Measurements from ENCODE around the gene CLEC16A. TPM values are rescaled to one million over a fixed set of nuclear protein-coding genes. Genes with fewer than 3 reads are reported as not detected.
"Not testable (repeated sequence)": the region's sequence is repeated elsewhere in the genome, so short reads cannot be mapped to it uniquely, and the experiment has no call there.

The CLEC16A gene
- total and polyA plus RNA-seq, 5 donors from 2014 or later, result 11.8 to 38.9 (median 12.3) TPM

DNA sequence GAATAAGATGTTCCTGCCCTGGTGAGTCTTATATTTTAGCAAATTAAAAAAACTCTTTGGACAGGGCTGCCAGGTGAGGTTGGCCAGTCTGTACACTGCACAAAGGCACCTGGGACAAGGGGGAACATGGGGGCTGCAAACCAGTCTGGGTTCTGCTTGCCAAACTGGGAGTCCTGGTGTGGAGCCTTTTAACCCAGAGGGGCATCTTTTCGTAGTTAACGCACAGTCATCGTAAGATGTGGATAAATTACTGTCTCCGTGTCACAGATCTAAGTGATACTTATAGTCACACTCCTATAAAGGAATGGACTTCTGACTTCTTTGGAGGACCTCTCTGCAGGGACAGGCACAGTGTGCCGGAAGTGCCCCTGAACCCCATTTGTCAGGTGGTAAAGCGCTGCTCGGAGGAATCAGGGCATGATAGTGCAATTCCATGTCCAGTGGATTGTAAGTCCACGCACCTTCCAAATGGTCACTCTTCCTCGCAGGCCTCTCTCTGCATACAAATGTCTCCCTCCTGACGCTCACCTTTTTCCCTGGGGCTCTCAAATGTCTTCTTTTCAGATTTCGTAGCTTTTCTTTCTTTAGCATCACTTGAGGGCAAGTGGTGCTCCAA, 16.8 kb upstream of the CLEC16A start:
- H3K27me3 ChIP-seq (ENCODE audit: control insufficient read depth, insufficient read depth, low read length), result no peaks in the 10 kb centered on the region
- H3K4me3 ChIP-seq (ENCODE audit: low read depth, low read length), result no peak overlapping the region
- no peaks in the 10 kb centered on the region for H3K27me3 Mint-ChIP-seq
- H3K9me3 Mint-ChIP-seq, result peaks cover 0 to 2% (median 0%) of the 10 kb centered on the region in 7 donors
- H3K4me1 Mint-ChIP-seq, result peaks cover 0 to 5% (median 1%) of the 10 kb centered on the region in 4 donors
- H3K27ac Mint-ChIP-seq, result peak overlapping the region in 1 of 3 donors; percentile 71
- no peak overlapping the region for H3K27ac ChIP-seq (ENCODE audit: insufficient read depth, low read length, poor library complexity, severe bottlenecking)
- no peaks in the 10 kb centered on the region for H3K4me1 ChIP-seq (ENCODE audit: control insufficient read depth, insufficient read depth, low read length, poor library complexity, severe bottlenecking)
- H3K9me3 ChIP-seq (ENCODE audit: control insufficient read depth in 2 of 2, low read length in 2 of 2), result no peaks in the 10 kb centered on the region
- H3K4me3 Mint-ChIP-seq, result no peak overlapping the region
- DNase-seq, result no peak
- ATAC-seq (ENCODE audit: low read depth in 2 of 2), result no peak
- peaks cover 47% of the 10 kb centered on the region for H3K36me3 ChIP-seq (ENCODE audit: control insufficient read depth, insufficient read depth, low read length)
- peaks cover 27% of the 10 kb centered on the region for H3K36me3 Mint-ChIP-seq

DNA sequence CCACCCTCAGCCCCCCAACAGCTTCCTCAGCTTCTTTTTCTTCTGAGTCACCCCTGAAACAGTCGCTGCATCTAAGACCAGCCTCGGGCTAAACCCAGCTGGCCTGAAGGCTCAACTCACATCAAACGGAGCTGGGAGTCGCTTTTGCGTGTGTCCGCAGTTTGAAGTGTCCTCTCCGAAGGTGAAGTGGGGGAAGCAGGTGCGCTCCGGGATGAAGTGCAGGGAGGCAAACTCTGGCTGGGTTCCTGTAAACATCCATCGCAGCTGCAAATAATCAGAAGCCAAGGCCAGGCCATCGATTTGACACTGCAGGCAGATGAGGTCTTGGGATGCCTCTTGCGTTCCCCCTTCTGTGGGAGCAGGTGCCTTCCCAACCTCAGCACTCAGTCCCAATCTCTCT, 15.3 kb upstream of the CLEC16A start:
- H3K27me3 ChIP-seq (ENCODE audit: control insufficient read depth, insufficient read depth, low read length); H3K27ac ChIP-seq (ENCODE audit: insufficient read depth, low read length, poor library complexity, severe bottlenecking); H3K27ac Mint-ChIP-seq; H3K4me3 ChIP-seq (ENCODE audit: low read depth, low read length); H3K4me1 ChIP-seq (ENCODE audit: control insufficient read depth, insufficient read depth, low read length, poor library complexity, severe bottlenecking); ATAC-seq (ENCODE audit: low read depth in 2 of 2); H3K9me3 ChIP-seq (ENCODE audit: control insufficient read depth in 2 of 2, low read length in 2 of 2); H3K9me3 Mint-ChIP-seq; H3K4me3 Mint-ChIP-seq; H3K27me3 Mint-ChIP-seq; DNase-seq: not testable (repeated sequence)
- H3K36me3 ChIP-seq (ENCODE audit: control insufficient read depth, insufficient read depth, low read length), result peaks cover 47% of the 10 kb centered on the region
- Mint-ChIP-seq H3K36me3 (peaks cover 31% of the 10 kb centered on the region), H3K4me1 (peaks cover 3 to 19% (median 10%) of the 10 kb centered on the region in 4 donors)

DNA sequence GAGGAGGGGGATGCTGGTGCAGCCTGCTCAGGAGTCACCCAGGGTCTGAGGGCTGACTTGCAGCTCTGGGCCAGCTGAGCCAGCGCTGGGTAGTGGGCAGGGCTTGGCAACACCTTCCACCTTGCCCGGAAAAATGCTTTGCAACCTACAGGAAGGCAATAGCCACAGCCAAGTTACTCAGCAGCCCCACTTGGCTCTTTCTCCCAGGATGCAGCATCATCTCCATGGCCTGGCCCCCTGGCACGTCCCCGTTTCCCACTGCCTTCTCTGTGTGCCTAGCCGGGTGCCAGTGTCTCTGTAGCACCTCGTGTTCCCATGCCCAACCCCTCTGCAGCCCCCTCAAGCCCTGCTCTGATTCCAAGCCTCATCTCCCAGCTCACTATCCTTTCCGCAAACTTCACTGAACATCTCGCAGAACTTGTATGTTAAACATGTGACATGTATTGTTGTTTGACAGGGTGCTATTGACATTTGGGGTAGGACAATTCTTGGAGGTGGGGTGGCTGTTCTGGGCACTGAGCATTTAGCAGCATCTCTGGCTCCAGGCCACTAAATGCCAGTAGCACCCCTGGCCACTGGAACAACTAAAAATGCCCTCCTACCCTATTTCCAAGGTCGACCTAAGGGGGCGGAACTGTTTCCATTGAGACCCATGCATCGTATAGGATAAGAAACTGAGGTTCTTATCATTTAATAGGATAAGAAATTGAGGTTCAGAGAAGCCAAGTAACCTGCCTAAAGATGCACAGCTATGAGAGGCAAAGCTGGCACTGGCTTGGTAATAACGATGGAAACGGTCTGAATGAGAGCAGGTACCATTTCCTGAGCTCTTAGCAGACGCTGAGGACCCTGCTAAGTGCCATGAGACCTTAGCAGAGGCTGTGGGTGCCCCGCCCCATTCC, 14.3 kb upstream of the CLEC16A start:
- peaks cover 0 to 2% (median 0%) of the 10 kb centered on the region in 7 donors for H3K9me3 Mint-ChIP-seq
- ATAC-seq (ENCODE audit: low read depth in 2 of 2) (no peak), DNase-seq (no peak)
- Histone ChIP-seq H3K27me3 (ENCODE audit: control insufficient read depth, insufficient read depth, low read length) (no peaks in the 10 kb centered on the region), H3K27ac (ENCODE audit: insufficient read depth, low read length, poor library complexity, severe bottlenecking) (no peak overlapping the region), H3K36me3 (ENCODE audit: control insufficient read depth, insufficient read depth, low read length) (peaks cover 45% of the 10 kb centered on the region), H3K4me1 (ENCODE audit: control insufficient read depth, insufficient read depth, low read length, poor library complexity, severe bottlenecking) (peaks cover 5% of the 10 kb centered on the region), H3K9me3 (ENCODE audit: control insufficient read depth in 2 of 2, low read length in 2 of 2) (no peaks in the 10 kb centered on the region), H3K4me3 (ENCODE audit: low read depth, low read length) (no peak overlapping the region)
- no peak overlapping the region for H3K4me3 Mint-ChIP-seq
- peaks cover 31% of the 10 kb centered on the region for H3K36me3 Mint-ChIP-seq
- peaks cover 6 to 27% (median 14%) of the 10 kb centered on the region in 4 donors for H3K4me1 Mint-ChIP-seq
- H3K27me3 Mint-ChIP-seq, result no peaks in the 10 kb centered on the region
- H3K27ac Mint-ChIP-seq, result peak overlapping the region in 1 of 3 donors; percentile 85

DNA sequence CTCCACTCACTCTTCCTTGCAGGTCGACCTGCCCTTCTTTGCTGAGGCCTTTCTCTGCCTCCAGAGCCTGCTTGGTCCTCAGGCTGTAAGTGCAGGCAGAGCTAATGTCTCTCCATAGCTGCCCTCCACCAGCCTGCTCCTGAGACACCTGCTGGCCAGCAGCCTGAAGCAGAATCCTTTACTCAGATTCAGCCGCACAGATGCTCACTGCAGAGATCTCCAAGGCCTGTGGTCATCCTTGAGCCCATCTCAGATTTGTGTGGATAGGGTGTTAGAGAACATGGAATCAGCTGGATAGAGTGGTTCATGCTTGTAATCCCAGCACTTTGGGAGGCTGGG, 13.6 kb upstream of the CLEC16A start:
- Histone ChIP-seq H3K4me1 (ENCODE audit: control insufficient read depth, insufficient read depth, low read length, poor library complexity, severe bottlenecking) (peaks cover 10% of the 10 kb centered on the region), H3K36me3 (ENCODE audit: control insufficient read depth, insufficient read depth, low read length) (peaks cover 42% of the 10 kb centered on the region), H3K27ac (ENCODE audit: insufficient read depth, low read length, poor library complexity, severe bottlenecking) (no peak overlapping the region), H3K27me3 (ENCODE audit: control insufficient read depth, insufficient read depth, low read length) (no peaks in the 10 kb centered on the region), H3K9me3 (ENCODE audit: control insufficient read depth in 2 of 2, low read length in 2 of 2) (no peaks in the 10 kb centered on the region), H3K4me3 (ENCODE audit: low read depth, low read length) (no peak overlapping the region)
- H3K27me3 Mint-ChIP-seq, result no peaks in the 10 kb centered on the region
- ATAC-seq (ENCODE audit: low read depth in 2 of 2), result no peak
- H3K27ac Mint-ChIP-seq, result peak overlapping the region in 1 of 3 donors; percentile 20
- DNase-seq, result no peak
- H3K4me1 Mint-ChIP-seq, result peaks cover 12 to 34% (median 18%) of the 10 kb centered on the region in 4 donors
- peaks cover 27% of the 10 kb centered on the region for H3K36me3 Mint-ChIP-seq
- no peak overlapping the region for H3K4me3 Mint-ChIP-seq
- H3K9me3 Mint-ChIP-seq, result peaks cover 0 to 2% (median 0%) of the 10 kb centered on the region in 7 donors

DNA sequence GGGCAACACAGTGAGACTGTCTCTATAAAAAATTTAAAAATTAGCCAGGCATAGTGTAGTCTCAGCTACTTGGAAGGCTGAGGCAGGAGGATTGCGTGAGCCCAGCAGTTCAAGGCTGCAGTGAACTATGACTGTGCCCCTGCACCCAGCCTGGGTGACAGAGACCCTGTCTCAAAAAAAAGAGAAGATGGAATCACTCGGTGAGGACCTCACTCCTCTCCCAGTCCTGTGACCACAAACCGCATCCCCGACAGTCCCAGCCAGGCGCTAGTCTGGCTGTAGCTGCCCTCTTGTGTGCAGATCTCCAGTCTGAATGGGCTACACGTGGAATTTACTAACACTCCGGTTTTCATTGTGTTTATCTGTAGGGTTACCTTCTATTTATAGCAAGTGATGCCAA, 13.2 kb upstream of the CLEC16A start:
- Histone ChIP-seq H3K4me1 (ENCODE audit: control insufficient read depth, insufficient read depth, low read length, poor library complexity, severe bottlenecking) (peaks cover 11% of the 10 kb centered on the region), H3K4me3 (ENCODE audit: low read depth, low read length) (no peak overlapping the region), H3K9me3 (ENCODE audit: control insufficient read depth in 2 of 2, low read length in 2 of 2) (no peaks in the 10 kb centered on the region), H3K36me3 (ENCODE audit: control insufficient read depth, insufficient read depth, low read length) (peaks cover 39% of the 10 kb centered on the region), H3K27me3 (ENCODE audit: control insufficient read depth, insufficient read depth, low read length) (no peaks in the 10 kb centered on the region), H3K27ac (ENCODE audit: insufficient read depth, low read length, poor library complexity, severe bottlenecking) (no peak overlapping the region)
- Mint-ChIP-seq H3K27me3 (no peaks in the 10 kb centered on the region), H3K36me3 (peaks cover 28% of the 10 kb centered on the region), H3K4me3 (no peak overlapping the region), H3K9me3 (peaks cover 0 to 2% (median 0%) of the 10 kb centered on the region in 7 donors), H3K4me1 (peaks cover 13 to 38% (median 22%) of the 10 kb centered on the region in 4 donors), H3K27ac (peak overlapping the region in 2 of 3 donors; percentile 20)
- ATAC-seq (ENCODE audit: low read depth in 2 of 2) (no peak), DNase-seq (no peak)

DNA sequence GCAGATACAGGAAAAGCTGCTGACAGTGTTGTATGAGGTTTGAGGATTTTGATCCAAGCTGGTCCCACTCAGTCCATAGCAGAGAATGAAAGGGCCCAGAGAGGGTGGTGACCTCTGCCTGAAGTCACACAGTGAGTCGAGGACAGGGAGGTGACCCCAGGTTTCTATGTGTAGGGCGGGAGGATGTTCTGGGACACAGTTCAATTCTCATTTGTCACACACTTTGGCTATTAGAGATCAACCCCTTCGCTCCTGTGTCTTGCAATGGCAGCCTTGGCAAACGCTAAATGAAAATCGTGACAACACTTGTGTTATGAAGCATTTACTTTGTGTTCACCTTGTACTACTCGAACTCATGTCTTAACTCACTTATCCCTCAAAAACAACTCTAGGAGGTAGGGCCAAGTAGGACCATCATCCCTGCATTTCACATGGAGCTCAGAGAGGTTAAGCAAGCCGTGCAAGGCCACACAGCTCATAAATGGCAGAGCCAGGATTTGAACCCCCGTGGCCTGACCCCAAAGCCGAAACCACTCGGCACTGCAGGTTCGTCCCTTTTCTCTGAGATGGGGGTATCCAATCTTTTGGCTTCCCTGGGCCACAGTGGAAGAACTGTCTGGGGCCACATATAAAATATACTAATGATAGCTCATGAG, 12.3 kb upstream of the CLEC16A start:
- Mint-ChIP-seq H3K9me3 (peaks cover 0 to 2% (median 0%) of the 10 kb centered on the region in 7 donors), H3K4me1 (peaks cover 18 to 47% (median 29%) of the 10 kb centered on the region in 4 donors), H3K27ac (no peak overlapping the region), H3K36me3 (peaks cover 25% of the 10 kb centered on the region), H3K27me3 (no peaks in the 10 kb centered on the region), H3K4me3 (no peak overlapping the region)
- Histone ChIP-seq H3K4me1 (ENCODE audit: control insufficient read depth, insufficient read depth, low read length, poor library complexity, severe bottlenecking) (peaks cover 17% of the 10 kb centered on the region), H3K4me3 (ENCODE audit: low read depth, low read length) (no peak overlapping the region), H3K27ac (ENCODE audit: insufficient read depth, low read length, poor library complexity, severe bottlenecking) (no peak overlapping the region), H3K27me3 (ENCODE audit: control insufficient read depth, insufficient read depth, low read length) (no peaks in the 10 kb centered on the region), H3K9me3 (ENCODE audit: control insufficient read depth in 2 of 2, low read length in 2 of 2) (no peaks in the 10 kb centered on the region), H3K36me3 (ENCODE audit: control insufficient read depth, insufficient read depth, low read length) (peaks cover 33% of the 10 kb centered on the region)
- ATAC-seq (ENCODE audit: low read depth in 2 of 2) (no peak), DNase-seq (no peak)

DNA sequence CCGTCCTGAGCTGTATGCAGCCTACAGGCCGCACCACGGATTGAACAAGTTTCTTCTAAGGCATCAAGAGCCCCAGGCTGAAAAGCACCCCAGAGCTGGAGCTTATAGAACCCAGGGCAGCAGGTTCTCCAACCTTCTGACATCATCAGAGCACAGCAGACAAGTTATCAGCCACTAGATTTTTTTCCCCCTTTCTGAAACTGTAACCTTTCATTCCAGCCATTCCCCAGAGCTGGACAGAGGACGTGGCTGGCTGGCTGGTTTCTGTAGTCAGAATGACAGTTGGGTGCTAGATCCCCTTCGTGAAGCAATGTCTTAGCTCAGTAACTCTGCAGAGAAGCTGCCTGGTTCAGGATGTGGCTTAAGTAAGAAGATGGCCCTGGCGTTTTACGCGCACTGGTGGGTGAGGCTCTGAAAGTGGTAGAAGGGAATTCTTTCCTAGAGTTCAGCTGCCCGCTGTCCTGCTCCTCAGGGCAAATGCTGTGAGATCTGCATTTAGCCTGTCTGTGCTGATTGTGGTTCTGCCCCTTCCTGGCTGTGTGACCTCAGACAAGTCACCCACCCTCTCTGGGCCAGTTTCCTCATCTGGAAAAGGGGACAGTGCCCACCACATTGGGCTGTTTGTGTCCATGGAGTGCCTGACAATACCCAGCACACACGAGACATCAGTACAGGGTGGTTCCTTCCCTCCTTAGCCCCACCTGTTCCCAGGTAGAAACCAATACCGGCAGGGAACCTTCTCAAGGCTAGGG, 11.2 kb upstream of the CLEC16A start:
- H3K4me1 ChIP-seq (ENCODE audit: control insufficient read depth, insufficient read depth, low read length, poor library complexity, severe bottlenecking), result peaks cover 28% of the 10 kb centered on the region
- H3K9me3 ChIP-seq (ENCODE audit: control insufficient read depth in 2 of 2, low read length in 2 of 2), result no peaks in the 10 kb centered on the region
- H3K27ac ChIP-seq (ENCODE audit: insufficient read depth, low read length, poor library complexity, severe bottlenecking), result no peak overlapping the region
- H3K4me3 Mint-ChIP-seq, result peak overlapping the region in 1 of 4 donors; percentile 21
- H3K27me3 Mint-ChIP-seq, result no peaks in the 10 kb centered on the region
- H3K27me3 ChIP-seq (ENCODE audit: control insufficient read depth, insufficient read depth, low read length), result no peaks in the 10 kb centered on the region
- H3K36me3 ChIP-seq (ENCODE audit: control insufficient read depth, insufficient read depth, low read length), result peaks cover 30% of the 10 kb centered on the region
- no peak for DNase-seq
- no peak for ATAC-seq (ENCODE audit: low read depth in 2 of 2)
- H3K4me1 Mint-ChIP-seq, result peaks cover 24 to 58% (median 39%) of the 10 kb centered on the region in 4 donors
- H3K9me3 Mint-ChIP-seq, result peaks cover 0 to 2% (median 0%) of the 10 kb centered on the region in 7 donors
- peak overlapping the region in 2 of 3 donors; percentile 25 to 74 for H3K27ac Mint-ChIP-seq
- peaks cover 17% of the 10 kb centered on the region for H3K36me3 Mint-ChIP-seq
- H3K4me3 ChIP-seq (ENCODE audit: low read depth, low read length), result no peak overlapping the region
